ENCODE data around the gene COL24A1. TPM values are rescaled to one million over a fixed set of nuclear protein-coding genes. Genes with fewer than 3 reads are reported as not detected.
A peak's percentile ranks its signal among the peaks of the same experiment; 100 is the strongest.
"Not testable (repeated sequence)": the region's sequence is repeated elsewhere in the genome, so short reads cannot be mapped to it uniquely, and the experiment has no call there.

Gene COL24A1
- total RNA-seq, 4 donors from 2014 or later = 1.0 to 2.8 (median 1.9) TPM

- H3K27ac ChIP-seq = no peak overlapping the region
- no peaks in the 10 kb centered on the region for H3K9me3 ChIP-seq
- 64 to 68% methylated on average over 1 of the region's 1 CpG for WGBS, 2 donors
Observed at GRCh38 chr1:85806236-85806965, 350.2 kb downstream of the COL24A1 start.

GRCh38 chr1:85801520-85801919 lies 355.1 kb downstream of the COL24A1 start:
- no peaks in the 10 kb centered on the region for H3K36me3 ChIP-seq
- TF ChIP-seq POLR2A (IDR thresholded peaks at IDR 0.05) = no peak
- TF ChIP-seq CTCF (IDR thresholded peaks at IDR 0.05) = no peak
- no peak for TF ChIP-seq EP300 (IDR thresholded peaks at IDR 0.05)
- no peak for DNase-seq (ENCODE audit: low spot score in 2 of 2)
- WGBS, 2 donors = 89 to 98% methylated on average over 1 of the region's 1 CpG
- no peaks in the 10 kb centered on the region for H3K27me3 ChIP-seq
- H3K4me1 ChIP-seq = peaks cover 0 to 6% (median 0%) of the 10 kb centered on the region in 4 donors
- H3K4me3 ChIP-seq = no peak overlapping the region
- H3K9me3 ChIP-seq = no peaks in the 10 kb centered on the region
- H3K27ac ChIP-seq = no peak overlapping the region

More at GRCh38 chr1:85806236-85806965, 350.2 kb downstream of the COL24A1 start:
- H3K27me3 ChIP-seq = no peaks in the 10 kb centered on the region
- no peaks in the 10 kb centered on the region for H3K4me1 ChIP-seq
- no peak for DNase-seq (ENCODE audit: low spot score in 2 of 2)
- TF ChIP-seq EP300 (IDR thresholded peaks at IDR 0.05) (no peak), CTCF (IDR thresholded peaks at IDR 0.05) (no peak), POLR2A (IDR thresholded peaks at IDR 0.05) (no peak)
- H3K4me3 ChIP-seq = no peak overlapping the region
- H3K36me3 ChIP-seq = no peaks in the 10 kb centered on the region

- no peak for DNase-seq (ENCODE audit: low spot score in 2 of 2)
- Histone ChIP-seq H3K9me3 (no peaks in the 10 kb centered on the region), H3K4me3 (no peak overlapping the region), H3K4me1 (peaks cover 0 to 6% (median 0%) of the 10 kb centered on the region in 4 donors), H3K27ac (no peak overlapping the region), H3K36me3 (no peaks in the 10 kb centered on the region), H3K27me3 (no peaks in the 10 kb centered on the region)
- TF ChIP-seq EP300 (IDR thresholded peaks at IDR 0.05) (no peak), POLR2A (IDR thresholded peaks at IDR 0.05) (no peak), CTCF (IDR thresholded peaks at IDR 0.05) (no peak)
- WGBS, 2 donors = 70 to 81% methylated on average over 2 of the region's 2 CpGs
Observed at GRCh38 chr1:85799737-85800136, 356.8 kb downstream of the COL24A1 start.

GRCh38 chr1:85798419-85798818 lies 358.2 kb downstream of the COL24A1 start:
- H3K9me3 ChIP-seq = no peaks in the 10 kb centered on the region
- no peak for TF ChIP-seq EP300 (IDR thresholded peaks at IDR 0.05)
- no peak for TF ChIP-seq CTCF (IDR thresholded peaks at IDR 0.05)
- no peak for TF ChIP-seq POLR2A (IDR thresholded peaks at IDR 0.05)
- no peaks in the 10 kb centered on the region for H3K36me3 ChIP-seq
- no peak overlapping the region for H3K4me3 ChIP-seq
- 65 to 80% methylated on average over 2 of the region's 2 CpGs for WGBS, 2 donors
- peaks cover 0 to 6% (median 0%) of the 10 kb centered on the region in 4 donors for H3K4me1 ChIP-seq
- no peak for DNase-seq (ENCODE audit: low spot score in 2 of 2)
- peak overlapping the region in 2 of 4 donors; percentile 50 for H3K27ac ChIP-seq
- H3K27me3 ChIP-seq = no peaks in the 10 kb centered on the region

GRCh38 chr1:85777021-85777420 lies 379.6 kb downstream of the COL24A1 start:
- H3K9me3 ChIP-seq; H3K27ac ChIP-seq; H3K4me3 ChIP-seq; H3K27me3 ChIP-seq; H3K4me1 ChIP-seq; H3K36me3 ChIP-seq; DNase-seq (ENCODE audit: low spot score in 2 of 2): not testable (repeated sequence)
- WGBS, 2 donors = 95% methylated on average over 6 of the region's 6 CpGs
